ENCODE data around the gene PTPRD. TPM values are rescaled to one million over a fixed set of nuclear protein-coding genes. Genes with fewer than 3 reads are reported as not detected.

Gene PTPRD
- total RNA-seq, 1 experiment from 2014 or later, result 32.5 TPM

- Histone ChIP-seq H2BK15ac (ENCODE audit: low read depth, low read length) (no peak overlapping the region), H3K4me2 (ENCODE audit: insufficient read depth, insufficient read length, low read length) (no peak overlapping the region), H3K27ac (ENCODE audit: insufficient read length, low read depth, low read length) (no peak overlapping the region), H3K18ac (ENCODE audit: insufficient read length, low read depth, low read length) (no peak overlapping the region), H3K9me3 (ENCODE audit: control insufficient read depth, low read depth, low read length) (no peaks in the 10 kb centered on the region), H3K4me1 (ENCODE audit: insufficient read depth, low read length) (no peaks in the 10 kb centered on the region), H3K56ac (ENCODE audit: insufficient read length, low read depth, low read length) (no peak overlapping the region), H3K4ac (ENCODE audit: low read depth, low read length) (no peak overlapping the region), H3K79me1 (ENCODE audit: insufficient read depth, low read depth, low read length, poor library complexity, severe bottlenecking) (no peaks in the 10 kb centered on the region), H2BK12ac (ENCODE audit: insufficient read length, low read depth, low read length) (no peak overlapping the region), H3K23me2 (ENCODE audit: insufficient read length, low read depth, low read length, poor library complexity, severe bottlenecking) (no peaks in the 10 kb centered on the region), H3T11ph (ENCODE audit: low read length) (no peak overlapping the region), H3K23ac (ENCODE audit: insufficient read length, low read depth, low read length) (no peak overlapping the region), H2BK20ac (ENCODE audit: low read depth, low read length, poor library complexity, severe bottlenecking) (no peak overlapping the region), H3K9ac (ENCODE audit: extremely low read depth, insufficient read length, low read length) (no peak overlapping the region), H3K79me2 (ENCODE audit: insufficient read depth, low read length) (no peaks in the 10 kb centered on the region), H2AFZ (ENCODE audit: low read length) (no peak overlapping the region), H2BK120ac (ENCODE audit: low read depth, low read length, poor library complexity, severe bottlenecking) (no peak overlapping the region), H4K20me1 (ENCODE audit: control insufficient read depth, insufficient read depth, insufficient read length) (no peaks in the 10 kb centered on the region), H4K8ac (replicated peaks; ENCODE audit: insufficient read length, low read depth, low read length) (no peak overlapping the region), H4K5ac (ENCODE audit: insufficient read length, low read depth, low read length) (no peak overlapping the region), H4K91ac (ENCODE audit: insufficient read length, low read depth, low read length) (no peak overlapping the region), H3K27me3 (ENCODE audit: insufficient read depth, low read length) (no peaks in the 10 kb centered on the region), H2BK5ac (ENCODE audit: insufficient read length, low read length) (no peak overlapping the region), H2AK5ac (ENCODE audit: insufficient read length, low read length) (no peak overlapping the region), H3K14ac (ENCODE audit: insufficient read depth, low read length) (no peak overlapping the region)
- no peak for TF ChIP-seq CTCF (conservative IDR thresholded peaks at IDR 0.05)
- no CpG with 5 or more reads among the region's 4 CpGs for WGBS (ENCODE audit: extremely low coverage, insufficient read length, low lambda C conversion rate)
- Mint-ChIP-seq H3K4me3 (no peak overlapping the region), H3K27ac (no peak overlapping the region), H3K27me3 (ENCODE audit: low read depth) (no peaks in the 10 kb centered on the region), H3K9me3 (no peaks in the 10 kb centered on the region), H3K36me3 (ENCODE audit: insufficient read depth in 1 of 3, low read depth in 3 of 3) (no peaks in the 10 kb centered on the region), H3K4me1 (no peaks in the 10 kb centered on the region)
- no peak for DNase-seq
Measured at GRCh38 chr9:8365466-8366160, 2247.2 kb downstream of the PTPRD start.

All from H9 (cell line).